Tibial artery (tissue), 4 donors: ENCODE measurements around the gene GNB3.

Source experiments
- DNase-seq, 2 donors: peaks; one replicate each; pipeline ENCODE4 v3.0.0-alpha.2; 2019
- H3K27ac ChIP-seq, 2 donors: fragments of 200-600 bp; sonication (generic) in 1 of 2; 1 replicate in 1 of 2; 2 replicates in 1 of 2; pipeline ENCODE4 v1.5.1; 2018 to 2019; ENCODE audit warnings: mild to moderate bottlenecking in 1 of 2
- H3K27me3 ChIP-seq, 2 donors: fragments of 200-600 bp; sonication (generic) in 1 of 2; one replicate each; pipeline versions ENCODE4 v1.5.1 to v1.6.0; 2016 to 2019
- H3K36me3 ChIP-seq, 3 donors: fragments of 200-600 bp; sonication (generic) in 2 of 3; one replicate each; pipeline ENCODE4 v1.5.1; 2016 to 2019; ENCODE audit warnings: mild to moderate bottlenecking in 2 of 3
- H3K4me1 ChIP-seq, 4 donors: fragments of 200-600 bp; sonication (generic) in 2 of 4; 1 replicate in 3 of 4; 2 replicates in 1 of 4; pipeline ENCODE4 v1.5.1; 2016 to 2019
- H3K4me3 ChIP-seq, 2 donors: fragments of 200-600 bp; sonication (generic) in 1 of 2; 1 replicate in 1 of 2; 2 replicates in 1 of 2; pipeline ENCODE4 v1.5.1; 2018 to 2019; ENCODE audit warnings: mild to moderate bottlenecking in 2 of 2
- H3K9me3 ChIP-seq, 3 donors: fragments of 200-600 bp; sonication (generic) in 1 of 3; one replicate each; pipeline ENCODE4 v1.5.1; 2016 to 2019
- CTCF ChIP-seq, 2 experiments: fragments of 200-600 bp in 1 of 2; fragments of 450-650 bp in 1 of 2; IDR thresholded peaks; one replicate each; pipeline ENCODE4 v1.5.1; 2017 to 2019; ENCODE audit warnings: antibody characterized with exemption in 2 of 2, mild to moderate bottlenecking in 1 of 2, moderate library complexity in 1 of 2
- intact Hi-C: fragments of 100-400 bp; cut with DNase I; formaldehyde crosslinking; loops from one replicate; pipeline ENCODE4 v1.15.0; 2023; ENCODE audit warnings: low total_unique reads

The GNB3 gene

GRCh38 chr12:6852651-6853354 is 12.1 kb downstream of the GNB3 start:
- no peaks in the 10 kb centered on the region for H3K9me3 ChIP-seq
- peak overlapping the region; percentile 66 to 69 for H3K4me3 ChIP-seq
- H3K4me1 ChIP-seq = peaks cover 0 to 31% (median 22%) of the 10 kb centered on the region in 4 donors
- no peak for TF ChIP-seq CTCF (IDR thresholded peaks at IDR 0.05)
- no peaks in the 10 kb centered on the region for H3K27me3 ChIP-seq
- DNase-seq = peak; percentile 67 to 89
- peaks cover 23 to 37% (median 25%) of the 10 kb centered on the region in 3 donors for H3K36me3 ChIP-seq
- intact Hi-C loops = loop anchor here (5.0 kb wide), 1 partner anchor 241 kb away; no protein-coding TSS in a partner anchor
- peak overlapping the region; percentile 95 to 99 for H3K27ac ChIP-seq

GRCh38 chr12:6853626-6854025 is 12.9 kb downstream of the GNB3 start:
- Histone ChIP-seq H3K4me1 (peaks cover 0 to 31% (median 22%) of the 10 kb centered on the region in 4 donors), H3K36me3 (peaks cover 31 to 41% (median 34%) of the 10 kb centered on the region in 3 donors), H3K9me3 (no peaks in the 10 kb centered on the region), H3K27ac (peak overlapping the region; percentile 95 to 99), H3K4me3 (peak overlapping the region in 1 of 2 donors; percentile 69), H3K27me3 (no peaks in the 10 kb centered on the region)
- intact Hi-C loops = loop anchor here (5.0 kb wide), 1 partner anchor 241 kb away; no protein-coding TSS in a partner anchor
- DNase-seq = no peak
- TF ChIP-seq CTCF (IDR thresholded peaks at IDR 0.05) = no peak

- H3K4me3 ChIP-seq = no peak overlapping the region
- no peak for TF ChIP-seq CTCF (IDR thresholded peaks at IDR 0.05)
- intact Hi-C loops = loop anchor here (5.0 kb wide), 1 partner anchor 242 kb away; no protein-coding TSS in a partner anchor
- no peak for DNase-seq
- no peaks in the 10 kb centered on the region for H3K27me3 ChIP-seq
- peak overlapping the region; percentile 95 to 99 for H3K27ac ChIP-seq
- no peaks in the 10 kb centered on the region for H3K9me3 ChIP-seq
- H3K36me3 ChIP-seq = peaks cover 35 to 41% (median 38%) of the 10 kb centered on the region in 3 donors
- peaks cover 0 to 31% (median 22%) of the 10 kb centered on the region in 4 donors for H3K4me1 ChIP-seq
Observed at GRCh38 chr12:6854036-6854435, 13.3 kb downstream of the GNB3 start.

GRCh38 chr12:6855322-6855721 is 14.6 kb downstream of the GNB3 start:
- peaks cover 0 to 31% (median 22%) of the 10 kb centered on the region in 4 donors for H3K4me1 ChIP-seq
- no peaks in the 10 kb centered on the region for H3K27me3 ChIP-seq
- H3K36me3 ChIP-seq = peaks cover 48 to 51% (median 51%) of the 10 kb centered on the region in 3 donors
- DNase-seq = no peak
- H3K27ac ChIP-seq = peak overlapping the region in 1 of 2 donors; percentile 99
- no peak for TF ChIP-seq CTCF (IDR thresholded peaks at IDR 0.05)
- H3K9me3 ChIP-seq = no peaks in the 10 kb centered on the region
- intact Hi-C loops = no loop called here
- H3K4me3 ChIP-seq = no peak overlapping the region

- TF ChIP-seq CTCF (IDR thresholded peaks at IDR 0.05) = no peak
- Histone ChIP-seq H3K27me3 (no peaks in the 10 kb centered on the region), H3K9me3 (no peaks in the 10 kb centered on the region), H3K36me3 (peaks cover 80 to 85% (median 80%) of the 10 kb centered on the region in 3 donors), H3K4me3 (no peak overlapping the region), H3K27ac (no peak overlapping the region), H3K4me1 (peaks cover 0 to 11% (median 7%) of the 10 kb centered on the region in 4 donors)
- intact Hi-C loops = no loop called here
- DNase-seq = no peak
Observed at GRCh38 chr12:6858799-6859198, 18.1 kb downstream of the GNB3 start.
